Measurements from ENCODE around the gene GSKIP.

Gene GSKIP

GRCh38 chr14:96421236-96421635 lies 57.9 kb downstream of the GSKIP start:
- no peak for DNase-seq

- no peak for DNase-seq
These were observed 59.7 kb downstream of the GSKIP start for GRCh38 chr14:96422992-96423391.

- DNase-seq, result no peak
These were observed 60.3 kb downstream of the GSKIP start for GRCh38 chr14:96423446-96424108.

GRCh38 chr14:96424109-96424989 lies 61.0 kb downstream of the GSKIP start:
- DNase-seq, result peak; percentile 58

- no peak for DNase-seq
These were observed 70.7 kb downstream of the GSKIP start for GRCh38 chr14:96434040-96434439.

Data from activated CD4-positive, alpha-beta T cell treated with anti-CD3 and anti-CD28 coated beads, Interleukin-10, Interleukin-2, amounts not matched to agents 100 ng/mL and 50 ng/mL, durations not matched to agents 16 hours and 8 hours (primary cell).